IPS-15b (cell line): Measurements from ENCODE around the gene HBM.
"Not testable (repeated sequence)": the region's sequence is repeated elsewhere in the genome, so short reads cannot be mapped to it uniquely, and the experiment has no call there.

Experiments
- H3K27me3 ChIP-seq: one replicate; pipeline ENCODE4 v1.6.1; 2013; ENCODE audit warnings: low read length; ENCODE audit not compliant: control insufficient read depth, insufficient read depth
- H3K36me3 ChIP-seq: one replicate; pipeline ENCODE4 v1.6.1; 2013; ENCODE audit warnings: low read length; ENCODE audit not compliant: control insufficient read depth, insufficient read depth
- H3K4me1 ChIP-seq: one replicate; pipeline ENCODE4 v1.6.1; 2013; ENCODE audit warnings: mild to moderate bottlenecking, low read length; ENCODE audit not compliant: control insufficient read depth, insufficient read depth
- H3K4me3 ChIP-seq: one replicate; pipeline ENCODE4 v1.5.1; 2013; ENCODE audit warnings: low read depth, low read length
- H3K9ac ChIP-seq: one replicate; pipeline ENCODE4 v1.6.1; 2013; ENCODE audit warnings: low read depth, mild to moderate bottlenecking, low read length
- H3K9me3 ChIP-seq: one replicate; pipeline ENCODE4 v1.6.1; 2013; ENCODE audit warnings: mild to moderate bottlenecking, low read length; ENCODE audit not compliant: control insufficient read depth, insufficient read depth

Gene HBM

GRCh38 chr16:173928-174769, 8.4 kb downstream of the HBM start:
- peaks cover 71% of the 10 kb centered on the region for H3K27me3 ChIP-seq
- H3K4me3 ChIP-seq, H3K4me1 ChIP-seq, H3K9me3 ChIP-seq, H3K9ac ChIP-seq, H3K36me3 ChIP-seq: not testable (repeated sequence)

DNA sequence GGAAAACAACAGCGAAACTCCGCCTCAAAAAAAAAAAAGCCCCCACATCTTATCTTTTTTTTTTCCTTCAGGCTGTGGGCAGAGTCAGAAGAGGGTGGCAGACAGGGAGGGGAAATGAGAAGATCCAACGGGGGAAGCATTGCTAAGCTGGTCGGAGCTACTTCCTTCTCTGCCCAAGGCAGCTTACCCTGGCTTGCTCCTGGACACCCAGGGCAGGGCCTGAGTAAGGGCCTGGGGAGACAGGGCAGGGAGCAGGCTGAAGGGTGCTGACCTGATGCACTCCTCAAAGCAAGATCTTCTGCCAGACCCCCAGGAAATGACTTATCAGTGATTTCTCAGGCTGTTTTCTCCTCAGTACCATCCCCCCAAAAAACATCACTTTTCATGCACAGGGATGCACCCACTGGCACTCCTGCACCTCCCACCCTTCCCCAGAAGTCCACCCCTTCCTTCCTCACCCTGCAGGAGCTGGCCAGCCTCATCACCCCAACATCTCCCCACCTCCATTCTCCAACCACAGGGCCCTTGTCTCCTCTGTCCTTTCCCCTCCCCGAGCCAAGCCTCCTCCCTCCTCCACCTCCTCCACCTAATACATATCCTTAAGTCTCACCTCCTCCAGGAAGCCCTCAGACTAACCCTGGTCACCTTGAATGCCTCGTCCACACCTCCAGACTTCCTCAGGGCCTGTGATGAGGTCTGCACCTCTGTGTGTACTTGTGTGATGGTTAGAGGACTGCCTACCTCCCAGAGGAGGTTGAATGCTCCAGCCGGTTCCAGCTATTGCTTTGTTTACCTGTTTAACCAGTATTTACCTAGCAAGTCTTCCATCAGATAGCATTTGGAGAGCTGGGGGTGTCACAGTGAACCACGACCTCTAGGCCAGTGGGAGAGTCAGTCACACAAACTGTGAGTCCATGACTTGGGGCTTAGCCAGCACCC, 9.5 kb downstream of the HBM start:
- Histone ChIP-seq H3K27me3 (peaks cover 73% of the 10 kb centered on the region), H3K36me3 (no peaks in the 10 kb centered on the region), H3K4me3 (peak overlapping the region; percentile 30), H3K9ac (no peak overlapping the region), H3K4me1 (no peaks in the 10 kb centered on the region), H3K9me3 (no peaks in the 10 kb centered on the region)

DNA sequence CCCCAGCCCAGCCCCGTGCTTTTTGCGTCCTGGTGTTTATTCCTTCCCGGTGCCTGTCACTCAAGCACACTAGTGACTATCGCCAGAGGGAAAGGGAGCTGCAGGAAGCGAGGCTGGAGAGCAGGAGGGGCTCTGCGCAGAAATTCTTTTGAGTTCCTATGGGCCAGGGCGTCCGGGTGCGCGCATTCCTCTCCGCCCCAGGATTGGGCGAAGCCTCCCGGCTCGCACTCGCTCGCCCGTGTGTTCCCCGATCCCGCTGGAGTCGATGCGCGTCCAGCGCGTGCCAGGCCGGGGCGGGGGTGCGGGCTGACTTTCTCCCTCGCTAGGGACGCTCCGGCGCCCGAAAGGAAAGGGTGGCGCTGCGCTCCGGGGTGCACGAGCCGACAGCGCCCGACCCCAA, 10.2 kb downstream of the HBM start:
- not testable (repeated sequence) for H3K9me3 ChIP-seq, H3K9ac ChIP-seq, H3K4me3 ChIP-seq, H3K36me3 ChIP-seq, H3K4me1 ChIP-seq
- H3K27me3 ChIP-seq, result peaks cover 70% of the 10 kb centered on the region

DNA sequence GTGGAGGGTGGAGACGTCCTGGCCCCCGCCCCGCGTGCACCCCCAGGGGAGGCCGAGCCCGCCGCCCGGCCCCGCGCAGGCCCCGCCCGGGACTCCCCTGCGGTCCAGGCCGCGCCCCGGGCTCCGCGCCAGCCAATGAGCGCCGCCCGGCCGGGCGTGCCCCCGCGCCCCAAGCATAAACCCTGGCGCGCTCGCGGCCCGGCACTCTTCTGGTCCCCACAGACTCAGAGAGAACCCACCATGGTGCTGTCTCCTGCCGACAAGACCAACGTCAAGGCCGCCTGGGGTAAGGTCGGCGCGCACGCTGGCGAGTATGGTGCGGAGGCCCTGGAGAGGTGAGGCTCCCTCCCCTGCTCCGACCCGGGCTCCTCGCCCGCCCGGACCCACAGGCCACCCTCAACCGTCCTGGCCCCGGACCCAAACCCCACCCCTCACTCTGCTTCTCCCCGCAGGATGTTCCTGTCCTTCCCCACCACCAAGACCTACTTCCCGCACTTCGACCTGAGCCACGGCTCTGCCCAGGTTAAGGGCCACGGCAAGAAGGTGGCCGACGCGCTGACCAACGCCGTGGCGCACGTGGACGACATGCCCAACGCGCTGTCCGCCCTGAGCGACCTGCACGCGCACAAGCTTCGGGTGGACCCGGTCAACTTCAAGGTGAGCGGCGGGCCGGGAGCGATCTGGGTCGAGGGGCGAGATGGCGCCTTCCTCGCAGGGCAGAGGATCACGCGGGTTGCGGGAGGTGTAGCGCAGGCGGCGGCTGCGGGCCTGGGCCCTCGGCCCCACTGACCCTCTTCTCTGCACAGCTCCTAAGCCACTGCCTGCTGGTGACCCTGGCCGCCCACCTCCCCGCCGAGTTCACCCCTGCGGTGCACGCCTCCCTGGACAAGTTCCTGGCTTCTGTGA, 11.0 kb downstream of the HBM start, which contains the start of gene HBA1:
Gene HBA1 (plus strand): TSS at position 204 of the 906 bp plus-strand sequence. CDS start 37 bp downstream, at position 241.
- H3K9ac ChIP-seq, H3K36me3 ChIP-seq, H3K9me3 ChIP-seq, H3K4me1 ChIP-seq: not testable (repeated sequence)
- Histone ChIP-seq H3K4me3 (peak within 1 kb of the TSS; percentile 30), H3K27me3 (peaks cover 65% of the 10 kb centered on the region)

- no peak overlapping the region for H3K9ac ChIP-seq
- no peaks in the 10 kb centered on the region for H3K4me1 ChIP-seq
- H3K9me3 ChIP-seq, result no peaks in the 10 kb centered on the region
- no peaks in the 10 kb centered on the region for H3K36me3 ChIP-seq
- H3K4me3 ChIP-seq, result peak overlapping the region; percentile 22
- peaks cover 63% of the 10 kb centered on the region for H3K27me3 ChIP-seq
Measured at GRCh38 chr16:177394-177822, 11.6 kb downstream of the HBM start.

GRCh38 chr16:177981-178667, 12.3 kb downstream of the HBM start:
- no peak overlapping the region for H3K9ac ChIP-seq
- peak overlapping the region; percentile 22 for H3K4me3 ChIP-seq
- peaks cover 62% of the 10 kb centered on the region for H3K27me3 ChIP-seq

GRCh38 chr16:178668-179015, 12.9 kb downstream of the HBM start:
- Histone ChIP-seq H3K4me3 (no peak overlapping the region), H3K36me3 (no peaks in the 10 kb centered on the region), H3K27me3 (peaks cover 57% of the 10 kb centered on the region), H3K9ac (no peak overlapping the region), H3K4me1 (no peaks in the 10 kb centered on the region), H3K9me3 (no peaks in the 10 kb centered on the region)

More at GRCh38 chr16:177981-178667, 12.3 kb downstream of the HBM start:
- Histone ChIP-seq H3K9me3 (no peaks in the 10 kb centered on the region), H3K36me3 (no peaks in the 10 kb centered on the region), H3K4me1 (no peaks in the 10 kb centered on the region)

DNA sequence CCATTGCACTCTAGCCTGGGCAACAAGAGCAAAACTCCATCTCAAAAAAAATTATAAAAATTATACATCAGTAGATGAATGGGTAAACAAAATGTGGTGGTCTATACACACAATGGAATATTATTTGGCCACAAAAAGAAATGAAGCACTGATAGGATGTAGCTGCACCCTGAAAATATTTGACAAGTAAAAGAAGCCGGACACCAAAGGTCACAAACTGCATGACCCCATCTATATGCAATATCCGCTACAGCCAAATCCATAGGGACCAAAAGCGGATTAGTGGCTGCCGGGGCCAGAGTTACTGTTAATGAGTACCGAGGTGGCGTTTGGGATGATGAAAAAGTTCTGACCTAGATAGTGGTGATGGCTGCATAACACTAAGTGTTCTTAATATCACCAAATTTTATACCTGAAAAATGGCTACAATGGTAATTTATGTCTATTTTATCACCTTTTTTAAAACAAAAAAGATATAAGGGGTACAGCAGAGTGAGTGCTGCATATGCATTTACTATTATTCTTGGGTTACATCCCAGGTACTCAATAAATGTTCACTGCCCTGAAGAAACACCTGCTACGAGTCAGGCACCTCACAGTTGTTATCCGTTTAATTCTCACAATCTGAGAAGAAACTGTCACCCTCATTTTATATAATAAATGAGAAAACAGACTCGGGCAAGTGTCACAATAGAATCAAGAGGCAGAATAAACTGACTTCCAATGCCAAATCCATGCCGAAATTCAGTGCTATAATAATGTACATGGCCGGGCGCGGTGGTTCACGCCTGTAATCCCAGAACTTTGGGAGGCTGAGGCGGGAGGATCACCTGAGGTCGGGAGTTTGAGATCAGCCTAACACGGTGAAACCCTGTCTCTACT, 13.7 kb downstream of the HBM start:
- Histone ChIP-seq H3K4me1 (no peaks in the 10 kb centered on the region), H3K36me3 (peaks cover 2% of the 10 kb centered on the region), H3K9ac (no peak overlapping the region), H3K4me3 (no peak overlapping the region), H3K9me3 (no peaks in the 10 kb centered on the region), H3K27me3 (peaks cover 51% of the 10 kb centered on the region)

DNA sequence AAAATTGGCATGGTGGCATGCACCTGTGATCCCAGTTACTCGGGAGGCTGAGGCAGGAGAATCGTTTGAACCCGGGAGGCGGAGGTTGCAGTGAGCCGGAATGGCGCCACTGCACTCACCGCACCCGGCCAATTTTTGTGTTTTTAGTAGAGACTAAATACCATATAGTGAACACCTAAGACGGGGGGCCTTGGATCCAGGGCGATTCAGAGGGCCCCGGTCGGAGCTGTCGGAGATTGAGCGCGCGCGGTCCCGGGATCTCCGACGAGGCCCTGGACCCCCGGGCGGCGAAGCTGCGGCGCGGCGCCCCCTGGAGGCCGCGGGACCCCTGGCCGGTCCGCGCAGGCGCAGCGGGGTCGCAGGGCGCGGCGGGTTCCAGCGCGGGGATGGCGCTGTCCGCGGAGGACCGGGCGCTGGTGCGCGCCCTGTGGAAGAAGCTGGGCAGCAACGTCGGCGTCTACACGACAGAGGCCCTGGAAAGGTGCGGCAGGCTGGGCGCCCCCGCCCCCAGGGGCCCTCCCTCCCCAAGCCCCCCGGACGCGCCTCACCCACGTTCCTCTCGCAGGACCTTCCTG, 14.4 kb downstream of the HBM start, which contains the start of gene HBQ1:
Gene HBQ1 (plus strand): TSS at position 359 of the 575 bp plus-strand sequence. CDS start 28 bp downstream, at position 387.
- no peaks in the 10 kb centered on the region for H3K4me1 ChIP-seq
- H3K4me3 ChIP-seq, result peak within 1 kb of the TSS; percentile 45
- H3K9me3 ChIP-seq, result no peaks in the 10 kb centered on the region
- H3K9ac ChIP-seq, result no peak within 1 kb of the TSS
- peaks cover 43% of the 10 kb centered on the region for H3K27me3 ChIP-seq
- peaks cover 2% of the 10 kb centered on the region for H3K36me3 ChIP-seq
